Mesendoderm (in vitro differentiated cells): Measurements from ENCODE around the gene ATP2A3.

Experiments
- DNase-seq: peaks from one replicate; pipeline ENCODE4 v3.0.0; 2013
- H2AK5ac ChIP-seq: 2 replicates; pipeline ENCODE4 v1.6.1; 2013; ENCODE audit warnings: low read length, inconsistent platforms
- H2BK120ac ChIP-seq: 2 replicates; pipeline ENCODE4 v1.6.1; 2013; ENCODE audit warnings: low read depth, mild to moderate bottlenecking, low read length, moderate library complexity, mixed read lengths
- H2BK15ac ChIP-seq: replicated peaks from 2 replicates; pipeline ENCODE4 v1.6.1; 2013; ENCODE audit warnings: low read depth, mild to moderate bottlenecking, moderate library complexity
- H2BK5ac ChIP-seq: 2 replicates; pipeline ENCODE4 v1.6.1; 2013; ENCODE audit warnings: low read length, inconsistent platforms
- H3K18ac ChIP-seq: 2 replicates; pipeline ENCODE4 v1.6.1; 2013; ENCODE audit warnings: mild to moderate bottlenecking, low read length, mixed read lengths
- H3K23ac ChIP-seq: one replicate; pipeline ENCODE4 v1.6.1; 2013; ENCODE audit warnings: low read length
- H3K27ac ChIP-seq: 2 replicates; pipeline ENCODE4 v1.5.1; 2013; ENCODE audit warnings: low read depth, mild to moderate bottlenecking, inconsistent platforms, low read length, moderate library complexity
- H3K27me3 ChIP-seq: 2 replicates; pipeline ENCODE4 v1.6.1; 2013; ENCODE audit warnings: low read length, control low read depth, mild to moderate bottlenecking, inconsistent platforms; ENCODE audit not compliant: insufficient read depth, poor library complexity
- H3K36me3 ChIP-seq: 2 replicates; pipeline ENCODE4 v1.6.1; 2013; ENCODE audit warnings: low read length, inconsistent platforms; ENCODE audit not compliant: control insufficient read depth, insufficient read depth
- H3K4ac ChIP-seq: one replicate; pipeline ENCODE4 v1.6.1; 2013; ENCODE audit warnings: low read depth, mild to moderate bottlenecking, low read length, moderate library complexity
- H3K4me1 ChIP-seq: 2 replicates; pipeline ENCODE4 v1.6.1; 2013; ENCODE audit warnings: low read depth, low read length, inconsistent platforms; ENCODE audit not compliant: control insufficient read depth
- H3K4me2 ChIP-seq: 2 replicates; pipeline ENCODE4 v1.6.1; 2013; ENCODE audit warnings: low read length
- H3K4me3 ChIP-seq: 2 replicates; pipeline ENCODE4 v1.5.1; 2013; ENCODE audit warnings: mild to moderate bottlenecking, low read length
- H3K56ac ChIP-seq: one replicate; pipeline ENCODE4 v1.6.1; 2013; ENCODE audit warnings: low read length
- H3K79me1 ChIP-seq: 2 replicates; pipeline ENCODE4 v1.6.1; 2013; ENCODE audit warnings: low read length, inconsistent platforms
- H3K79me2 ChIP-seq: 2 replicates; pipeline ENCODE4 v1.6.1; 2013; ENCODE audit warnings: mild to moderate bottlenecking, low read length; ENCODE audit not compliant: control insufficient read depth, insufficient read depth
- H3K9ac ChIP-seq: 2 replicates; pipeline ENCODE4 v1.6.1; 2013; ENCODE audit warnings: low read length, inconsistent platforms
- H4K5ac ChIP-seq: one replicate; pipeline ENCODE4 v1.6.1; 2013; ENCODE audit warnings: low read length
- H4K8ac ChIP-seq: one replicate; pipeline ENCODE4 v1.6.1; 2013; ENCODE audit warnings: low read depth, mild to moderate bottlenecking, control low read depth, low read length, moderate library complexity
- WGBS: extraction: QIAGEN DNeasy Blood & Tissue Kit; methylation state at CpG from one replicate; pipeline ENCODE4 v1.1.7; 2013; ENCODE audit warnings: low lambda C conversion rate, missing lambda C conversion rate; ENCODE audit not compliant: insufficient coverage; ENCODE audit errors: extremely low coverage; 5-methylcytosine and 5-hydroxymethylcytosine counted together

Gene ATP2A3

DNA sequence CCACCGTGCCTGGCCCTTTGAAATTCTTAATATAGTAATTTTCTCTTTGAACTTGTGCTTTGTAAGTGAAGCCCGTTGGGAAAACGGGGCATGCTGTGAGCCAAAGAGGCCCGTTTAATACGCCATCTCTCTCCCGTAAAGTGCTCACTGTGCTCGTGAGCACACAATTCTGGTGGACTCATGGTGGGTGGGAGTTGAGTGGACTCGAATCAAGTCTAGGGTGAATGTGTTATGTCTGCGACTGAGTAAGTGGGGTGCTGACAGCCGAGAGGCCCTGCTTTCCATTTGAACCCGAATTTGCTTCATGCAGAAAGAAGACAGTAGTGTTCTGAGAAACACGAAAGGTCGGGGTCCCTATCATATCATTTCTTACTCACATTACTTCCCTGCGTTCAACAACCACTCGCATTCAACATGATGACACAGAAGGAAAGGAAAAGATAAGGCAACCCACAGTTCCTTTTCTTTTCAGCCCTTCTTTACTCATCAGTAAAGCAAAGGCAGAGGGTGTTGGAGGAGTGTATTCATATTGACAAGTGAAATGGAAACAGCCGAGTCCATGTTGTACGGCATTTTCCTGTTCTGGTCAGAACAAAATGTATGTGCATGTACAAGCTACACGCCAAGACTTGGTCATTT, 4.8 kb upstream of the ATP2A3 start:
- no peak overlapping the region for H2BK120ac ChIP-seq
- no peak for DNase-seq
- WGBS, result no CpG with 5 or more reads among the region's 18 CpGs

DNA sequence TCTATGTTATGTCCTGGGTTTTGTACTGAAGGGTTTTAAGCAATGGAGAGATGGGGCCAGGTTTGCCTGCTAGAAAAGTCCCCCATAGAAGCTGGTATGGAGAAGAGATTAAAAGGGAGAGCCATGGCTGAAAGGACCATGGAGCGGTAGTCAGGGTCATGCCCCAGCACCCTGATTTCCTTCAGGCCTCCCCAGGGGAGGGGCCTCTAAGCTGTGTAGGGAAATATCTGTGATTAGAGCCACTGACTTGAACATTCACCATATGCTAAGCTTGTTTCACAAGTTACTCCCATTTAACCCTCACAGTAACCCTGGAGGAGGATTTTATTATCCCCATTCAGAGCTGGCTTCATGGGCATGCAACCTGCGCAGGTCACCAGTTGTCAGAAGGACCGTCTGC, 3.8 kb upstream of the ATP2A3 start:
- no peak overlapping the region for H2BK15ac ChIP-seq
- H4K5ac ChIP-seq, result no peak overlapping the region
- no peaks in the 10 kb centered on the region for H3K36me3 ChIP-seq
- H2BK120ac ChIP-seq, result no peak overlapping the region
- H3K79me1 ChIP-seq, result no peaks in the 10 kb centered on the region
- no peak overlapping the region for H4K8ac ChIP-seq
- H3K18ac ChIP-seq, result no peak overlapping the region
- no peak overlapping the region for H3K23ac ChIP-seq
- H3K79me2 ChIP-seq, result no peaks in the 10 kb centered on the region
- H3K27me3 ChIP-seq, result peaks cover 7% of the 10 kb centered on the region
- no peak overlapping the region for H3K4ac ChIP-seq
- H3K9ac ChIP-seq, result no peak overlapping the region
- H3K56ac ChIP-seq, result no peak overlapping the region
- no peak overlapping the region for H2BK5ac ChIP-seq
- no peak overlapping the region for H2AK5ac ChIP-seq
- H3K27ac ChIP-seq, result no peak overlapping the region
- no CpG with 5 or more reads among the region's 3 CpGs for WGBS
- DNase-seq, result no peak
- H3K4me2 ChIP-seq, result no peak overlapping the region
- H3K4me1 ChIP-seq, result peaks cover 4% of the 10 kb centered on the region
- no peak overlapping the region for H3K4me3 ChIP-seq

More for the DNA sequence above, 4.8 kb upstream of the ATP2A3 start:
- Histone ChIP-seq H3K4me1 (peaks cover 4% of the 10 kb centered on the region), H3K36me3 (no peaks in the 10 kb centered on the region), H3K4ac (no peak overlapping the region), H2BK5ac (no peak overlapping the region), H3K79me2 (no peaks in the 10 kb centered on the region), H3K56ac (no peak overlapping the region), H3K27me3 (no peaks in the 10 kb centered on the region), H2AK5ac (no peak overlapping the region), H3K27ac (no peak overlapping the region), H3K9ac (no peak overlapping the region), H4K8ac (no peak overlapping the region), H3K23ac (no peak overlapping the region), H3K79me1 (no peaks in the 10 kb centered on the region), H3K18ac (no peak overlapping the region), H3K4me3 (no peak overlapping the region), H2BK15ac (no peak overlapping the region), H3K4me2 (no peak overlapping the region), H4K5ac (no peak overlapping the region)

DNA sequence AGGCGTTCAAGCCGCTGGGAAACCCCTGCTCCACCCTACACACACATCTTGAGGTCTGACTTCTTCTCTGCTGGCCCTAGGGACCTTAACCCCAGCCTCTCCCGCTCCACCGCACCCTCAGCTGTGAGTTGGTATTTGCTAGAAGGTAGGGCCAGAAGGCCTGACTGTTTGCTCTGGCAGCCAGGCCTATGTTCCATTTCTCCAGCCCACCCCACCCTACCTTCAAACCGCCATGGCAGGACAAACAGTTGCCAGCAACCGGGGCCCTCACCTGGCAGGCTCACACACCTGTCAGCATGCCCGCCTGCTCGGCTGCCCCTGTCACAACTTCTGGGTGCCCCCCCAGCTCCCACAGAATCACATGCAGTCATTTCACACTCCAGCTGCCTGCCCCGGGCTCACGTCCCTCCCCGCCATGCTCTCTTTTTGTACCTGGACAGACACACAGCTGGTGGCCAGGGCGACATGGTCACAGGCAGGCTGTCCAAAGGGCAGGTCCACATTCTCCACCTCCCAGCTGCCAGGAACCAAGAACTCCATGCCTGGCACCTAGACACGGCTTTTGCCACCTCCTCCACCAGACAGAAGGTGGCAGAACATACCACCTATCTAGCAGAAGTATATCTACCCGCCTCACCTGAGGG, 2.6 kb upstream of the ATP2A3 start:
- no peak for DNase-seq
- Histone ChIP-seq H3K4me2 (no peak overlapping the region), H3K36me3 (no peaks in the 10 kb centered on the region), H4K5ac (no peak overlapping the region), H3K27ac (no peak overlapping the region), H3K23ac (no peak overlapping the region), H3K27me3 (peaks cover 7% of the 10 kb centered on the region), H4K8ac (no peak overlapping the region), H3K79me2 (no peaks in the 10 kb centered on the region), H2AK5ac (no peak overlapping the region), H3K4me1 (peaks cover 4% of the 10 kb centered on the region), H2BK15ac (no peak overlapping the region), H3K9ac (no peak overlapping the region), H3K4ac (no peak overlapping the region), H3K4me3 (no peak overlapping the region), H3K18ac (no peak overlapping the region), H3K56ac (no peak overlapping the region), H2BK120ac (no peak overlapping the region), H2BK5ac (no peak overlapping the region), H3K79me1 (no peaks in the 10 kb centered on the region)
- no CpG with 5 or more reads among the region's 14 CpGs for WGBS

DNA sequence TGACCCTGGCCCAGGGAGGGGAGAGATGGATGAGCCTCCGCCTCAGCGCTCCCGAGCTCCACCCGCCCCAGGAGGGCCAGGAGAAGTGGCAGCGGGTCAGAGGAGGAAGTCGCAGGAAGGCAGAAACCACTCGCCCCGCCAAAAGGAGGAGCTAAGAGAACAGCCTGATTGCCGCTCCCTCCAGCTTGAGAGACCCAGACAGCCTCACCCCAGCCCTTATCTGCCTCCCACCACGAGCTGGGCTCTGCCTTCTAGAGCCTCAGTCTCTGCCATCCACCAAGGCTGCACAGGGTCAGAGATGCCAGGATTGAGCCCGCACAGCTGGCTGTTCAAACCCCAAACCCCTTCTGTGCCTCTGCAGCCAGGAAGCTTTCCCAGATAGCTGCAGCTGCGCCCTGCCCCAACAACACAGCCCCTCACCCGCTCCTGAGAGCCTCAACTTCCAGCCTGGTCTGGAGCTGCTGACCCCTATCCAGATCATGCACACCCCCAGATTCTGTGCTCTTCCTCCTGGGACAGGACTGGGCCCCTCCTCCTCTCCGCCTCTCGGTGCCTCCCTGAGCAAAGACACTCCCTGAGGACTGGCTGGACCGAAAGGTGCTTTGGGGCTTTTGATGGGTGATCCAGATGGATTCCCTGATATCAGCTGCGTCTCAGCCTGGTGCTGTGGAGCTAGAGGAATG, 1.0 kb upstream of the ATP2A3 start:
- no peak overlapping the region for H4K8ac ChIP-seq
- H2AK5ac ChIP-seq, result no peak overlapping the region
- no peak overlapping the region for H2BK120ac ChIP-seq
- no peak overlapping the region for H4K5ac ChIP-seq
- no peaks in the 10 kb centered on the region for H3K79me1 ChIP-seq
- no peaks in the 10 kb centered on the region for H3K79me2 ChIP-seq
- peak overlapping the region; percentile 80 for H3K56ac ChIP-seq
- H3K4me1 ChIP-seq, result peaks cover 4% of the 10 kb centered on the region
- H3K36me3 ChIP-seq, result no peaks in the 10 kb centered on the region
- H3K23ac ChIP-seq, result no peak overlapping the region
- no peak overlapping the region for H3K4ac ChIP-seq
- H2BK5ac ChIP-seq, result no peak overlapping the region
- no CpG with 5 or more reads among the region's 17 CpGs for WGBS
- H3K4me2 ChIP-seq, result peak overlapping the region; percentile 59
- peak; percentile 90 for DNase-seq
- H3K4me3 ChIP-seq, result no peak overlapping the region
- no peak overlapping the region for H2BK15ac ChIP-seq
- H3K27me3 ChIP-seq, result peaks cover 7% of the 10 kb centered on the region
- peak overlapping the region; percentile 22 for H3K18ac ChIP-seq
- no peak overlapping the region for H3K27ac ChIP-seq
- H3K9ac ChIP-seq, result peak overlapping the region; percentile 56

DNA sequence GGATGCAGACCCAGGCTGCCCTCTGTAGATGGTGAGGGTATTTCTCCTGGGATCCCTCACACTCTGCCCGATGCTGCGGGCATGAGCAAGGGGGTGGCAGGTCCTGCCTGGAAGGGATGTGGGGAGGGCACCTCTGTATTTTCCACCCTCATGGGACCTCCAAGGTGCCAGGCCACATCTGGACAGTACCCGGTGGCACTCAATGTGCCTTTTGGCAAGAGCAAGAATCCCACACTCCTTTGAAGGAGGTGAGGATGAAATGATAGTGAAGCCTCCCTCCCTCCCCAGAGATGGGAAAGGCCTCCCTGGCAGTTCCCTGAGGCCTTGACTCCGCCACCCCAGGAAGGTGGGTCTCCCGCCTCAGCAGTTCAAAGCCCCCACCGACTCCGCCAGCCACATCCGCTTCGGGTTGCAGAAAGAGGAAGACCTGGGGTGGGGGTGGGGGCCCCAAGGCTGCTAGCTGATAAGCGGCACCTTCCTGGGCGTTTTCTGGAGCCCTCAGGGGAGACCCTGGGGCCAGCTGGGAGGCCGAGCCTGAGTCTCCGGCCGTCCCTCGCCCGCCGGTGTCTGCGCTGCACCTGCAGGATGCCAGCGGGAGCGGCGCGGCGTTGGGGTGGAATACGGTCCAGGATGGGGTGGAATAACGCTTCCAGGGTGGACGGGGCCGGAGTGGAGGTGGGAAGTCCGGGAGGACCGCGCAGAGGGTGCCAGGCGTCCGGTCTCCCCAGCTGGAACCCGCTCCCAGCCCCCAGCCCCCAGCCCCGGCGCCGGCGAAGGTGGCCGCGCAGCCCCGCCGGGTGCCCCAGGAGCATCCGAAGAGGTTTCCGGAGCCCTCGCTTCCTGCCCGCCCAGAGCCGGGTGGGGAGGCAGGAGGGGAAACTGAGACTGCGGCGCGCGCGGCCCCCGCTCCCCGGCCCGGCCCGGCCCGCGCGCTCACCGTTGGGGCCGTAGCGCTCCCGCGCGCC, 718 bp downstream of the ATP2A3 start:
- Histone ChIP-seq H3K56ac (no peak overlapping the region), H3K4ac (no peak overlapping the region), H3K4me2 (peak overlapping the region; percentile 31), H4K8ac (no peak overlapping the region), H3K18ac (no peak overlapping the region), H3K23ac (peak overlapping the region; percentile 45), H3K27ac (no peak overlapping the region), H2BK120ac (no peak overlapping the region), H3K4me1 (peaks cover 4% of the 10 kb centered on the region), H3K27me3 (peaks cover 7% of the 10 kb centered on the region), H2BK5ac (no peak overlapping the region), H3K4me3 (no peak overlapping the region), H4K5ac (no peak overlapping the region), H3K36me3 (no peaks in the 10 kb centered on the region), H3K9ac (no peak overlapping the region), H2AK5ac (no peak overlapping the region), H3K79me2 (no peaks in the 10 kb centered on the region), H2BK15ac (no peak overlapping the region), H3K79me1 (no peaks in the 10 kb centered on the region)
- no peak for DNase-seq
- WGBS, result no CpG with 5 or more reads among the region's 64 CpGs
